ENCODE results near the gene RHOBTB3. TPM values are rescaled to one million over a fixed set of nuclear protein-coding genes. Genes with fewer than 3 reads are reported as not detected.

RHOBTB3 gene
- total RNA-seq, 1 experiment from 2014 or later: 95.2 TPM

DNA sequence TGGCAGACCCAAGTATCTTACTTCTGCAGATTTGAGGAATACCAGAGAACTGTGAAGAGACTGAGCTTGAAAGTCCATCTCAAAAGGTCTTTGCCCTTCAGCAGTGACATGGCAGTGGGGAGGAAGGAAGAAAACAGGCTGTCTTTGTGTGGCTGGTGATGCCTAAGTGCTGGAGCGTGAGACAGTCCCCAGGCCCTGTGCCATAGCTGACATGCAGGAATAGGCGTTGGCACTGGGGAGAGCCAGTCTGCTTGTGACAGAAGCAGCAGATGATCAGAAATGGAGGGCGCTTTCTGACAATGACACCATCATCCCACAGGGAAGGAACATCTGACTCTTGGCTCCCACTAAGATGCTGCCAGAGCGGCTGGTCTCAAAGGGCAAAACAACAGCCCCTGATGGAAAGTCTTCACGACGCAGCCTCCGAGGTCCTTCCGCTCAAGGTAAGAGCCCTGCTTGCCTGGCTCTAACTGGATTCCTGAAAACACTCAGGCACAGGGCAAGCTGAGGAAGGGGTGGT is 106.9 kb downstream of the RHOBTB3 start:
- H3K4me1 ChIP-seq (ENCODE audit: control insufficient read depth, insufficient read depth, low read length): peaks cover 5% of the 10 kb centered on the region
- in situ Hi-C loops (cut with HindIII; ENCODE audit: low pct_unique_long_range_greater_than_20kb, low sequenced_read_pairs): no loop called here
- ATAC-seq (no peak), DNase-seq (ENCODE audit: low read depth, low spot score) (no peak)
- H3K36me3 ChIP-seq (ENCODE audit: control insufficient read depth, insufficient read depth, low read length): no peaks in the 10 kb centered on the region
- CTCF ChIA-PET: interaction anchor here (1.2 kb wide), 1 partner anchor 57 kb away, joined by 3 read pairs; no protein-coding TSS in a partner anchor
- intact Hi-C loops (cut with micrococcal nuclease; ENCODE audit: unreplicated experiment): no loop called here
- H3K27me3 ChIP-seq (ENCODE audit: control insufficient read depth, insufficient read depth, low read length): no peaks in the 10 kb centered on the region
- no peaks in the 10 kb centered on the region for H3K9me3 ChIP-seq (ENCODE audit: control insufficient read depth, insufficient read depth, low read depth, low read length)
- no peak overlapping the region for H3K4me3 ChIP-seq (ENCODE audit: low read depth in 2 of 2, low read length in 2 of 2)
- TF ChIP-seq TCF7L2 (IDR thresholded peaks at IDR 0.05; ENCODE audit: low read depth, low read length) (no peak), POLR2AphosphoS5 (IDR thresholded peaks at IDR 0.05; ENCODE audit: low read depth, low read length) (no peak), SIN3A (IDR thresholded peaks at IDR 0.05; ENCODE audit: borderline replicate concordance, insufficient read depth, low read depth, low read length) (no peak), REST (IDR thresholded peaks at IDR 0.05; ENCODE audit: insufficient read depth in 1 of 2, low read depth in 2 of 2, low read length in 1 of 2) (no peak)
- TF ChIP-seq, protein P1, sequence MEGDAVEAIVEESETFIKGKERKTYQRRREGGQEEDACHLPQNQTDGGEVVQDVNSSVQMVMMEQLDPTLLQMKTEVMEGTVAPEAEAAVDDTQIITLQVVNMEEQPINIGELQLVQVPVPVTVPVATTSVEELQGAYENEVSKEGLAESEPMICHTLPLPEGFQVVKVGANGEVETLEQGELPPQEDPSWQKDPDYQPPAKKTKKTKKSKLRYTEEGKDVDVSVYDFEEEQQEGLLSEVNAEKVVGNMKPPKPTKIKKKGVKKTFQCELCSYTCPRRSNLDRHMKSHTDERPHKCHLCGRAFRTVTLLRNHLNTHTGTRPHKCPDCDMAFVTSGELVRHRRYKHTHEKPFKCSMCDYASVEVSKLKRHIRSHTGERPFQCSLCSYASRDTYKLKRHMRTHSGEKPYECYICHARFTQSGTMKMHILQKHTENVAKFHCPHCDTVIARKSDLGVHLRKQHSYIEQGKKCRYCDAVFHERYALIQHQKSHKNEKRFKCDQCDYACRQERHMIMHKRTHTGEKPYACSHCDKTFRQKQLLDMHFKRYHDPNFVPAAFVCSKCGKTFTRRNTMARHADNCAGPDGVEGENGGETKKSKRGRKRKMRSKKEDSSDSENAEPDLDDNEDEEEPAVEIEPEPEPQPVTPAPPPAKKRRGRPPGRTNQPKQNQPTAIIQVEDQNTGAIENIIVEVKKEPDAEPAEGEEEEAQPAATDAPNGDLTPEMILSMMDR (IDR thresholded peaks at IDR 0.05): no peak
- no peak overlapping the region for H3K27ac ChIP-seq (ENCODE audit: low read length)
- POLR2A ChIA-PET: no interaction called here
- no TSS peak for BruUV-seq (replicated peaks)

- in situ Hi-C loops (cut with HindIII; ENCODE audit: low pct_unique_long_range_greater_than_20kb, low sequenced_read_pairs) (no loop called here), intact Hi-C loops (cut with micrococcal nuclease; ENCODE audit: unreplicated experiment) (no loop called here)
- TF ChIP-seq POLR2AphosphoS5 (IDR thresholded peaks at IDR 0.05; ENCODE audit: low read depth, low read length) (no peak), SIN3A (IDR thresholded peaks at IDR 0.05; ENCODE audit: borderline replicate concordance, insufficient read depth, low read depth, low read length) (no peak), REST (IDR thresholded peaks at IDR 0.05; ENCODE audit: insufficient read depth in 1 of 2, low read depth in 2 of 2, low read length in 1 of 2) (no peak), TCF7L2 (IDR thresholded peaks at IDR 0.05; ENCODE audit: low read depth, low read length) (no peak)
- TF ChIP-seq, protein P1 (IDR thresholded peaks at IDR 0.05): no peak
- ATAC-seq (no peak), DNase-seq (ENCODE audit: low read depth, low spot score) (no peak)
- no peak overlapping the region for H3K27ac ChIP-seq (ENCODE audit: low read length)
- ChIA-PET POLR2A (no interaction called here), CTCF (no interaction called here)
- BruUV-seq (replicated peaks): no TSS peak
- H3K27me3 ChIP-seq (ENCODE audit: control insufficient read depth, insufficient read depth, low read length): no peaks in the 10 kb centered on the region
- H3K36me3 ChIP-seq (ENCODE audit: control insufficient read depth, insufficient read depth, low read length): no peaks in the 10 kb centered on the region
- H3K4me3 ChIP-seq (ENCODE audit: low read depth in 2 of 2, low read length in 2 of 2): no peak overlapping the region
- H3K9me3 ChIP-seq (ENCODE audit: control insufficient read depth, insufficient read depth, low read depth, low read length): no peaks in the 10 kb centered on the region
- H3K4me1 ChIP-seq (ENCODE audit: control insufficient read depth, insufficient read depth, low read length): peaks cover 5% of the 10 kb centered on the region
Measured at GRCh38 chr5:95838556-95838955, 107.4 kb downstream of the RHOBTB3 start.

Data from Panc1 (cell line).